NCI-H226 (cell line): ENCODE measurements around the gene OR2T10.
"Not testable (repeated sequence)": the region's sequence is repeated elsewhere in the genome, so short reads cannot be mapped to it uniquely, and the experiment has no call there.

Experiments used
- DNase-seq: peaks from one replicate; pipeline ENCODE4 v3.0.0-alpha.2; 2015

OR2T10 gene

GRCh38 chr1:248592655-248593054, 4.8 kb downstream of the OR2T10 start:
- DNase-seq, result no peak

GRCh38 chr1:248590055-248590454, 7.4 kb downstream of the OR2T10 start:
- no peak for DNase-seq

- no peak for DNase-seq
Measured at GRCh38 chr1:248589334-248589733, 8.2 kb downstream of the OR2T10 start.

GRCh38 chr1:248585266-248585665, 12.2 kb downstream of the OR2T10 start:
- DNase-seq, result no peak

GRCh38 chr1:248576260-248576980, 21.1 kb downstream of the OR2T10 start:
- DNase-seq, result no peak

- DNase-seq, result not testable (repeated sequence)
Measured at GRCh38 chr1:248574657-248575056, 22.8 kb downstream of the OR2T10 start, which contains the start of gene OR2T34. Gene OR2T34 (minus strand): TSS chr1:248574757. CDS start chr1:248574757, 0 bp downstream.

- not testable (repeated sequence) for DNase-seq
Measured at GRCh38 chr1:248573856-248574255, 23.6 kb downstream of the OR2T10 start.

- not testable (repeated sequence) for DNase-seq
Measured at GRCh38 chr1:248572049-248572448, 25.5 kb downstream of the OR2T10 start.

- not testable (repeated sequence) for DNase-seq
Measured at GRCh38 chr1:248570811-248571210, 26.7 kb downstream of the OR2T10 start.

- not testable (repeated sequence) for DNase-seq
Measured at GRCh38 chr1:248569049-248569448, 28.5 kb downstream of the OR2T10 start.

GRCh38 chr1:248565530-248566373, 31.7 kb downstream of the OR2T10 start:
- not testable (repeated sequence) for DNase-seq

- not testable (repeated sequence) for DNase-seq
Measured at GRCh38 chr1:248562672-248563071, 34.8 kb downstream of the OR2T10 start, which contains the start of gene OR2T29. Gene OR2T29 (minus strand): TSS chr1:248562772. CDS start chr1:248559491, 3,281 bp downstream.

GRCh38 chr1:248551027-248551426, 46.5 kb downstream of the OR2T10 start:
- DNase-seq, result not testable (repeated sequence)

- DNase-seq, result not testable (repeated sequence)
Measured at GRCh38 chr1:248547383-248547782, 50.1 kb downstream of the OR2T10 start.
